Vagina (tissue), 2 donors: ENCODE measurements around the gene TMBIM6.

ENCODE experiments used
- CTCF ChIP-seq, 3 experiments: fragments of 450-650 bp in 2 of 3; fragments of 200-600 bp in 1 of 3; sonication (generic) in 1 of 3; IDR thresholded peaks; one replicate each; pipeline ENCODE4 v1.5.1; 2017 to 2019; ENCODE audit warnings: antibody characterized with exemption in 3 of 3, mild to moderate bottlenecking in 2 of 3, moderate library complexity in 2 of 3
- POLR2A ChIP-seq, 2 donors: fragments of 450-650 bp; IDR thresholded peaks; one replicate each; pipeline ENCODE4 v1.6.1; 2017; ENCODE audit warnings: antibody characterized with exemption in 2 of 2, mild to moderate bottlenecking in 2 of 2, moderate library complexity in 2 of 2

GRCh38 chr12:49707812-49708147, 33.6 kb upstream of the TMBIM6 start:
- TF ChIP-seq POLR2A (IDR thresholded peaks at IDR 0.05) (no peak), CTCF (IDR thresholded peaks at IDR 0.05) (no peak)
